Measurements from ENCODE around the gene TANGO6.

GRCh38 chr16:68985268-68985667, 141.9 kb downstream of the TANGO6 start:
- TF ChIP-seq, protein P1, sequence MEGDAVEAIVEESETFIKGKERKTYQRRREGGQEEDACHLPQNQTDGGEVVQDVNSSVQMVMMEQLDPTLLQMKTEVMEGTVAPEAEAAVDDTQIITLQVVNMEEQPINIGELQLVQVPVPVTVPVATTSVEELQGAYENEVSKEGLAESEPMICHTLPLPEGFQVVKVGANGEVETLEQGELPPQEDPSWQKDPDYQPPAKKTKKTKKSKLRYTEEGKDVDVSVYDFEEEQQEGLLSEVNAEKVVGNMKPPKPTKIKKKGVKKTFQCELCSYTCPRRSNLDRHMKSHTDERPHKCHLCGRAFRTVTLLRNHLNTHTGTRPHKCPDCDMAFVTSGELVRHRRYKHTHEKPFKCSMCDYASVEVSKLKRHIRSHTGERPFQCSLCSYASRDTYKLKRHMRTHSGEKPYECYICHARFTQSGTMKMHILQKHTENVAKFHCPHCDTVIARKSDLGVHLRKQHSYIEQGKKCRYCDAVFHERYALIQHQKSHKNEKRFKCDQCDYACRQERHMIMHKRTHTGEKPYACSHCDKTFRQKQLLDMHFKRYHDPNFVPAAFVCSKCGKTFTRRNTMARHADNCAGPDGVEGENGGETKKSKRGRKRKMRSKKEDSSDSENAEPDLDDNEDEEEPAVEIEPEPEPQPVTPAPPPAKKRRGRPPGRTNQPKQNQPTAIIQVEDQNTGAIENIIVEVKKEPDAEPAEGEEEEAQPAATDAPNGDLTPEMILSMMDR (optimal IDR thresholded peaks at IDR 0.05 in 1 of 3, IDR thresholded peaks at IDR 0.05 in 1 of 3, conservative IDR thresholded peaks at IDR 0.05 in 1 of 3; ENCODE audit: extremely low read depth in 1 of 3, insufficient read depth in 2 of 3, low read length in 3 of 3) = no peak
- TF ChIP-seq EZH2 (IDR thresholded peaks at IDR 0.05; ENCODE audit: low read length) = no peak

Data from keratinocyte (primary cell).